ENCODE results near the gene WDFY1.
"Not testable (repeated sequence)": the region's sequence is repeated elsewhere in the genome, so short reads cannot be mapped to it uniquely, and the experiment has no call there.

Gene WDFY1

DNA sequence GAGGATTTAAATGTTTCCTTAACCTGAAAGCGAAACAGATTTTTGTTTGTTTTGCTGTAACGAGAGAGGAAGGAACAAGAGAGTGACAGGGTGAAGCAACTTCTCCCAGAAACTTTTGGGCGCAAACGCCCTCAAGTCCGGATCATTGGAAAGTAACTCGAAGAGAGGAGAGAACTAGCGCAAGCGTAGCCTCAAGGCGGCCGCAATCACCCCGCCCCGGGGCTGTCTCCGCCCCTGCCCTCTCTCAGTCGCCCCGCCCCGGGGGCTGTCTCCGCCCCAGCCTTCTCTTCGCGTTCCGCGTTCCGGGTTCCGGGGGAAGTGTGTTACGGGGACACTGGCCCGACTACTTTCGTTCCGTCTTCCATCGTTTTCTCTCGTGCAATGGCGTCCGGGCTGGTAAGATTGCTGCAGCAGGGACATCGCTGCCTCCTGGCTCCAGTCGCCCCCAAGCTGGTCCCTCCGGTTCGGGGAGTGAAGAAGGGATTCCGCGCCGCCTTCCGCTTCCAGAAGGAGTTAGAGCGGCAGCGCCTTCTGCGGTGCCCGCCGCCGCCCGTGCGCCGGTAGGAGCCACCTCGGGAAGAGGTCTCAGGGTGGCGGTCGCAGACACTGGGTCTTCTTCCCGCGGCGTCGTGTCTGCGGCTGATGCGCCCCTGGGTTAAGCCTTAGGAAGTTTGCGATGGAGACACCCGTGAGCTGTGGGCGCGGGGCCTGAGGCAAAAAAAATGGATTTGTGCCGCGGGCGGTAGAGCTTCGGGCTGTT, 12.1 kb upstream of the WDFY1 start, which contains the start of gene MRPL44:
Gene MRPL44, plus strand, starts transcription at position 372 of the 760 bp plus-strand sequence. Its CDS starts 10 bp downstream, at position 382.
- peak; percentile 95 to 96 for DNase-seq (ENCODE audit: low read depth in 2 of 2)

DNA sequence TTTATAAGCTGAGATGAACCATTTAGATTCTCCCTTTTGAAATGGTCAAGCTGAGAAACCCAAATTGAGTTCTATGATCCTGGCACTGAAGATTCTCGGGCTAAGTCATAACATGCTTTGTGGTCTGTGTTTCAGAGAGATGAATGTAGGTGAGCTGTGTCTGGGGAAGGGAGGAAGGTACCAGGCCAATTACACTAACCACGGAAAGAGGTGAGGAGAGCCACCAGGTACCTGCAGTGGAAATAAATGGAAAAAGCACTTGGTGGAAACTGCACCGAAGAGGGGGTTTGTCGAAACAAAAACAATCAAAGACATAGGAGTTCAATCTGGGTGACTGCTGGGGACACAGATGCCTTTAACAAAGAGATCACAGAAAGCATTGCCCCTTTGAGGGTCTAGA, 11.2 kb upstream of the WDFY1 start:
- DNase-seq (ENCODE audit: low read depth in 2 of 2) = no peak

DNA sequence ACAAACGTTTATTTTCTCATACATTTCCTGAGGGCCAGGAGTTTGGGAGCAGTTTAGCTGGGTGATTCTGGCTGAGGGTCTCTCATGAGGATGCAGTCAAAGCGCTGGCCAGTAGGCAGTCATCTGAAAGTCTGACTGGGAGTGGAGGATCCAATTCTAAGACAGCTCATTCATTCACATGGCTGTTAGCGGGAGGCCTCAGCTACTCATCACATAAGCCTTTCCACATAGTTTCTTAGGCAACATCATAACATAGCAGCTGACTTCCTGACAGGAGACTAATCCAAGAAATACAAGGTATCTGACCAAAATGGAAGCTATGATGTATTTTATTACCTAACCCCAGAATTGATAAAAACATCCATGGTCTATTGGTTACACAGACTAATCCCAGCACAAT, 9.3 kb upstream of the WDFY1 start:
- DNase-seq (ENCODE audit: low read depth in 2 of 2) = no peak

DNA sequence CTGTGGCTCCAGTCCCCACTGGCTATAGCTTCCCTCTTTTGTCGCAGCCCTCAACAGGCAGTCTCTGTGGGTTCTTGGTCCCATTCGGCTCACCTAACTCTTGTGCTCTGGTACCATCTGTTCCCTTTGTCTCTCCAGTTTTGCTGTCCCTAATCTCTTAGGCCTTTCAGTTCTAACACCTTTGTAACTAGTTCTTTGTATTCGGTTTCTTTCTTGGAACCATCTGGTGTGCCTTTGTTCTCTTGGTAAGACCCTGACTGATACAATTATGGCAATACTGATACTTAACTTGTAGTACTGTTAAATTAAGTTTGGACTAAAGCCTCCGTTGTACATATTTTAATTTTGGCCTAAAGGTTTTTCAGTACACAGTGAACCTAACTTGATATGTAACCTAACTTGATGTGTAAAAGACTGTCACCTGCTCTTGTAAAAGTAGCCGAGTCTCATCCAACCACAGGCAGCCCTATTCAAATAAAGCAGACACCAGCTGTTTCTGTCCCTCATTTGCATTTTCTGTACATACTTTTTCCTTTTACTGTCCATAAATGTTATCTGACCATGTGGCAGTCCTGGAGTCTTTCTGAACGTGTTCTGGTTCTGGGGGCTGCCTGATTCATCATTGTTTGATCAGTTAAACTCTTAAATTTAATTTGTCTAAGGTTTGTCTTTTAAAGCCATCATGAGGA, 7.3 kb upstream of the WDFY1 start:
- DNase-seq (ENCODE audit: low read depth in 2 of 2) = no peak

DNA sequence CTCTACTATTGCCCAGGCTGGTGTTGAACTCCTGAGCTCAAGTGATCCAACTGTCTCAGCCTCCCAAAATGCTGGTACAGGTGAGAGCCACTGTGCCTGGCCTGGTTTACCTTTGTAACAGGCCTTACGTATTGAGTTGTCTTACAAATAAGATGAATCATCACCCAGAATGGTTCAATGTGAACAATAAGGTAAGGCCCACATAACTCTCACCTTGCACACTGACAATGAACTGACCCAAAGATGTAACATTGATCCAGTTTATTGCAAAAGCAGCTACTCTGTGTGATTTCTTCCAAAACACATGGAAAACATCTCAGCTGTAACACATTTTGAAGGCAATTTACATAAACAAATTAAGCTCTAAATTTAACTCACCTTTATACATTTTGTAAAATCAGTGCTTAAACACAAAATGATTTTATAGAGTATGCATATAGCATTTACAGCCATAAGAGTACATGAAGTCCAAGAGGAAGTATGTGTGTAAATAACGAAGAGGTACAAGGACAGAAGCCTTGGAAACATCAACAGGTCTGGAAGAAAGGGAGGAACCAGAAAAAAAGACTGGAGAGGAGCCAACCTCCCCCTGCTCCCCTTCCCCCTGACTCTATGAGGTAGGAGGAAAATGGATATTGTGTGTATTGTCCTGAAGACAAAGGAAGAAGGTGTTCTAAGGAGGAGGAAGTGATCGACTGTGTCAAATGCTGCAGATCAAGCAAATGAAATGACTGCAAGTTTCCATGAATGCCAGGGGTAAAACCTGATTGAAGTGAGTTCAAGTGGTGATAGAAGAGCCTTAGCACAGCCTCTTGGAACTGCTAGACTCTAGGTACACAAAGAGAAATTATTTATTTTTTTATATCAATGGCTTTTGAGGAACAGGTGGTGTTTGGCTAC, 5.6 kb upstream of the WDFY1 start:
- DNase-seq (ENCODE audit: low read depth in 2 of 2) = no peak

DNA sequence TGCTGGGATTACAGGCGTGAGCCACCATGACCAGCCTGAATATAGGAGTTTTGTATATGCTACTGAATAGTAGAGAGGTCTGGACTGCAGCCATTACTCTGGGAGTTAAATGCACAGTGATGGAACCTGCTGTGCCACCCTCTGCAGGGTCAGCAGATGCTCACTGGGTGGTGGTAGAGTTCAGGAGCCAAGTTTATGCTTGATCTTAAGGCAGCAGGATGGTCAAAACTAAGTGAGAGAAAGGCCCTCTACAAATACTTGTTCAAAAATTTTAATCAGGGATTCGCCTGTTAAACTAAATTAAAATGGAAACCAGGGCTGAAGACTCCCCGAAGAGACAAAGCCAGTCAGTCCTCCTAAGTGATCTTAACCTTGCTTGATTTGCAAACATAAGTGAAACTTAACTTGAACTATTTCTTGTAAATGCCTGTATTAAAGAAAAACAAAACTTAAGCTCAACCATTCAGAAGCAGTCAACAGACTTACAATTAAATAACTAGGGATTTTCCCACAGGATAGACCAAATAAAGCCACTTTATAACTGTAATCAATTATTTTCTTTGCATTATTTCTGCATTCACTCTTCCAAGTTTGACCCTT, 4.2 kb upstream of the WDFY1 start:
- DNase-seq (ENCODE audit: low read depth in 2 of 2) = no peak

DNA sequence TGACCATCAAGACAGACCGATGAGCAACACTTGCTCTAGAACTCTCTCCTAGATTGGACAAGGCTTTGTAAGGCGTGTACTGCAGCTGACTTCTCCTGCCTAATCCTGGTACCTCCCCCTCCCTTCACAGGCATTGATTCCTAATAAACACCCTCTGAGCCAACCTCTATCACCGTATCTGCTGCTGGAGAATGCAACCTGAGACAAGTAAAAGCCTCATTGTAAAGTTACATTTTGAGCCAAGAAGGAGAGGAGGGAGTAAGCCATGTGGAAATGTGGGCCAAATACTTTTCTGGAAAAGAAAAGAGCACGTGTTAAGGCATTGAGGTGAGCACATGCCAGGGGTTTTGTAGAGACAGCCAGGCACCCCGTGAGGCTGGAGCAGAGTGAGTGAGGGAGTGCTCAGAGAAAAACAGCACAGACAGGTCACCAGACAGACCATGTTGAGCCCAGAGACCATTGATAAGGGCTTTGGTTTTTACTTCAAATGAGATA, 2.6 kb upstream of the WDFY1 start:
- no peak for DNase-seq (ENCODE audit: low read depth in 2 of 2)

DNA sequence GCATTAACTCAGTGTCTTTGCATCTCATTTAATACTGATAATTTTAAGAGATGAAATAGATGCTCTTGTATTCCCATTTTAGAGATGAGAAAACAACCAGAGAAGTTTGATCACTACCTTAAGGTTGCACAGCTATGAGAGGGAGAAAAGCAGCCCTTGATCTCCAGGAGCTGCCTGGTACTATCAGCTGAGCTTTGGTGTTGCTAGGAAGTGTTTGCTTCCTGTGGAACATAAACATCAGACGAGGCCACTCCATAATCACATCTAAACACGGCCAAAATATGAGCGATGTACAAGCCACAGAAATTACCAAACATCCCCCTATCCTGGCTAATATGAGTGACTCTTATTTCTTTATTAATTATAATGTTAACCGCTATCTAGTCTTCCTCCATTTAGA, 620 bp upstream of the WDFY1 start:
- DNase-seq (ENCODE audit: low read depth in 2 of 2) = no peak

DNA sequence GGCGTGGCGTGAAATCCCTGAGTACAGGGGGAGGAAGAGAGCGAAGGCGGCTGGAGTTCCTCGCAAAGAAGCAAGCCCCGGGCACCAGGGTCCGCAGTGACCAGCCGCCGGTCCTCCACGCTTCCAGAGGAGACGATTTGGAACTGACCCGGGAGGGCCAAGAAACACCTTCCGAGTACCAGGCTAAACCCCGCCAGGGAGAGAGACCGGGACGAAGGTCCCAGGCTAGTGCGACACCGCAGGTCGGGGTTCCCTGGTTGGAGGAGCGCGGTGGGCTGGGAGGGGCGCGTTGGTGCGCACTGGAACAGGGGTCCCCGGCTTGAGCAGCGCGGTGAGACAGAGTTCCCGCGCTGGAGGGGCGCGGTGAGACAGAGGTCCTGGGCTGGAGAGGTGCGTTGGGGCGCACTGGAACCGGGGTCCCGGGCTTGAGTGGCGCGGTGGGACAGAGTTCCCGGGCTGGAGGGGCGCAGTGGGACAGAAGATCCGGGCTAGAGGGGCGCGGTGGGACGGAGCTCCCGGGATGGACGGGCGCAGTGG, 901 bp downstream of the WDFY1 start:
- no peak for DNase-seq (ENCODE audit: low read depth in 2 of 2)

DNA sequence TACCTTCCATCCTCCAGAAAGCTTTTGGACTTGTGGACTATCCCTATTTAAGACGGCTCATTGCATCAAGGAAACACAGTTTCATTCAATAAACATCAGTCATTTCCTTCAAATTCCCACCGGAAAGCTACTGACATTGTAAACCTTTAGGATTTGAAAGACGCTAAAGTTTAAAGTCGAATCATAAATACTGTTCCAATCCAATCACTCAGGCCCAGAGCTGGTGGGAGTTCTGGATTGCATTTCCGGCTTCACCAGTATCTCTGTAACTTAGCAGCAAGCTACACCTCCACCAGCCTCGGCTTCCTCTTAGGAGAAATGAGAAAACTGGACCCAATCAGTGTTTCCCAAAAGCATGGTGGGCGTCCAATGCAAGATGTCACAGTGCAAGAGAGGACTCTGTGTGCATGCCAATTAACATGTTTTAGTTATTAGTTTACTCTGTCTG, 1.6 kb downstream of the WDFY1 start:
- DNase-seq (ENCODE audit: low read depth in 2 of 2) = no peak

DNA sequence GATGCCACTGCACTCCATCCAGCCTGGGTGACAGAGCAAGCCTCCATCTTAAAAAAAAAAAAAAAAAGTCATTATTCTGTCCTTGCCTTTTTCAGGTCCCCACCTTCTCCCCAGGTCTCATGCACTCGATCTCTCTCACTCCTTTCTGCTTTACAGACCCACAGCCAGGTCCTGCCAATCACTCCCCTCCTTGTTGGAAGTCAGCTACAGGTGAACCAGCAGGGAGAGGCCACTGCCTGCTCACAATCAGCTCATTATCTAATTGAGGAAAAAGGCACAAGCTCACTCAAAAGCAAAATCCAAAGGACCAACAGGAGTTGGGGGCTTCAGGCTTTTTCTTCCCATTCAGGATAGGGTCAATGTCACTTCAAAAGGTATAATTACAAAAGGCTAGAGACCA, 2.0 kb downstream of the WDFY1 start:
- DNase-seq (ENCODE audit: low read depth in 2 of 2) = no peak

DNA sequence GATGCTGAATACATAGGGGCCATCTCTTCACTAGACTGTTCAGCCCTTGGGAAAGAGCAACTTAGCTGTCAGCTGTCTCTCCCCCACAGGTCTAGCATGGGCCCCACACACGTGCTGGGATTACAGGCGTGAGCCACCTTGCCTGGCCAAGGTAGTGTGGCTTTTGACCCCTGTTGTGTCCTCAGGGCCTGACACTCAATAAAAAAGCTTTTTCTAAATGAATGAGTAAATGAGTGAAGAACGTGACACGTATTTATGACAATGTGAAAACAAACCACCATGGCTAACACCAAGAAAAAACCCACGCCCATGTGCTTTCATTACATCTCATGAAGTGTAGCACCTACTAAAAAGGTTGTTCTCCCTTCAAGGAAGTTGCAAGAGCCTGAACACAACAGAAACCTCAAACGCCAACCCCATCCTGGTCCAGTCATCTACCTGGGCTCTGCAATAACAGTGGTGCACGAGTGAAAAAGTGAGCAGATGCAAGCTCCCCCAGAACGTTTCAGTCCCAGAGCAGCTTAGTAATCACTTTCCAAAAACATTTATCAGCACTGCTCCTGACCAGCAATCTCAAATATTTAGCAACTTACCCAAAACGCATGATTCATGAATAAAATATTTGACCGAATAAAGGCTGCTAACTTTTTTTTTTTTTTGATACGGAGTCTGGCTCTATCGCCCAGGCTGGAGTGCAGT, 3.4 kb downstream of the WDFY1 start:
- DNase-seq (ENCODE audit: low read depth in 2 of 2) = no peak

DNA sequence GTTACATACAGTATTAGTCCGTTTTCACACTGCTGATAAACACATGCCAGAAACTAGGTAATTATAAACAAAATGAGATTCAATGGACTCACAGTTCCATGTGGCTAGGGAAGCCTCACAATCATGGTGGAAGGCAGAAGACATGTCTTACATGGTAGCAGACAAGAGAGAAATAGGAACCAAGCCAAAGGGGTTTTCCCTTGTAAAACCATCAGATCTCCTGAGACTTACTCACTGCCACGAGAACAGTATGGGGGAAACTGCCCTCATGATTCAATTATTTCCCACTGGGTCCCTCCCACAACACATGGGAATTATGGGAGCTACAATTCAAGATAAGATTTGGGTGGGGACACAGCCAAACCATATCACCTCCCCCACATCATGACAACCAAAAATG, 5.7 kb downstream of the WDFY1 start:
- not testable (repeated sequence) for DNase-seq (ENCODE audit: low read depth in 2 of 2)

DNA sequence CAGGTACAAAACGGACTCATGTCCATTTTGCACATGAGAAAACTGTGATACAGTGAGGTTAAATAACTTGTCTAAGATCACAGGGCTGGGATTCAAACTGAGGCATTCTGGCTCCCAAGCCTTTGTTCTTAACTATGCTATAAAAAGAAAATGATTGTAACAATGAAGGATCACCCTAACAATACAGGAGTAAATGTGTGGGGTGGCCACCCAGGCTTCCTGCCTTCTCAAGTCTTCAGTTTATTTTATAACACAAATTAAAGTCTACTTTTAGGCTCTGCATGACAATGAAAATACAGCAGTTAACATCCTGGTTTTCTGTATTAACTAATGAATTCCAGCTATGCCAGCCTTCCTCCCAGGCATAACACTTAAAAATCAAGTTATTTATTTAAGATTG, 7.6 kb downstream of the WDFY1 start:
- no peak for DNase-seq (ENCODE audit: low read depth in 2 of 2)

DNA sequence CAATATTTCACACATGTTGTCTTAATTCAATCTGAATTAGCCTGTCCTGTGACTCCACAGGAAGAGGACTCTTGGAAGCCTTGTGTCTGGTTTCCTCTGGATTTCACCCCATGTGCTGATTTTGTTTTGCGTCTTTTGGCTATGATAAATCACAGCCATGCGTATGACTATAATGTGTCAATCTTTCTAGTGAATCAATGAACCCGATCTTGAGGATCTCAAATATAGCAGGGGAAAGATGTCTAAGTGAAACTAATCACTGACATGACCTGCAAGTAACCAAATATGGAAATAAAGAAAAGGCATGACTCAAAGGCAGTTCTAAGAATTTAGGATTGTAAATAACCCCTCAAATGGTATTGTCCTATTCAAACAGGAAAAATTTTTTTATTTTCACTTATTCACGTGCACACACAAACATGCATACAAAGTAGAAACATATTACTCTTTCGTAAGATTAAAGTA, 8.2 kb downstream of the WDFY1 start:
- DNase-seq (ENCODE audit: low read depth in 2 of 2) = no peak

DNA sequence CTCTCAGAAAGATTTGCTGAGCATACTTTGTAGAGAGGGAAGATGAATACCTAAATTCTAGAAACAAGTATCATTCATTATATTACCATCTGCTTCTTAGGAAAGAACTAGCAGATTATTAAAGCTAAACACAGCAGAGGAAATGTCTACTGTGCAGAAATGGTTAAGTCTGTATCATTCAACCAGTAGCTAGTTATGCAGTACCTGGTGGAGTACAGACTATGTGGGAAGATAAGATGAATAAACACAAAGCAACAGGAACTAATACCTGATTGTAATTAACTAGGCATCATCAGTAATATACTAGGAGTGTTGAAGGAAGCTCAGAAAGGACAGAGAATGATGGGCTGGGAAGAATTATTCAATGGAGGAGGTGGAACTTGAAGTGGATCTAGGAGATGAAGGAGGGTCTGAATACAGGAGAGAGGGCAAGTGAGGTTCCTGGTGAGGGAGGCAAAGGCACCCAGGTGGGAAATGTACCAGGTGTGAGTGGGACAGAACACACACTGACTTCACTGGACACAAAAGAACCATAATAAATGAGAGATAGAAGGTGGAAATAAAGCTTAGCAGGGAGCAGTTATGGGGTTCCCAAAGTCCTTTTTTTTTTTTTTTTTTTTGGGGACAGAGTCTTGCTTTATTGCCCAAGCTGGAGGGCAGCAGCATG, 9.5 kb downstream of the WDFY1 start:
- DNase-seq (ENCODE audit: low read depth in 2 of 2) = no peak

DNA sequence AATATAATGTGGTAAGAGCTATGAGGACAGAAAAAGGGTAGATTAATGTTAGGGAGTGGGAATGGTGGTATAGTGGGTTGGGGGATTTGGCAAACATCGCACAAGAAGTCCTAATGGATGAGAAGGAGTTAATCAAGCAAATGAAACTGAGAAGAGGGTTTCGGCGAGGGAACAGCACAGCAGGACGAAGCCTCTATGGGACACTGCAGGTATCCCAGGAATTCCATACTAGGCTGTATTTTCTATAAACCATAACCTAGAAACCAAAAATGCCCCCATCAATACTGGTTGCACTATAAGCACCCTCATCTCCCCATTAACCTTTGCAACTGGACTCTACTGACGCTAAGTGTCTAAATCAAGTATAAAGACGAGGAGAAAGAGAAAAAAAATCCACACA, 10.3 kb downstream of the WDFY1 start:
- no peak for DNase-seq (ENCODE audit: low read depth in 2 of 2)

DNA sequence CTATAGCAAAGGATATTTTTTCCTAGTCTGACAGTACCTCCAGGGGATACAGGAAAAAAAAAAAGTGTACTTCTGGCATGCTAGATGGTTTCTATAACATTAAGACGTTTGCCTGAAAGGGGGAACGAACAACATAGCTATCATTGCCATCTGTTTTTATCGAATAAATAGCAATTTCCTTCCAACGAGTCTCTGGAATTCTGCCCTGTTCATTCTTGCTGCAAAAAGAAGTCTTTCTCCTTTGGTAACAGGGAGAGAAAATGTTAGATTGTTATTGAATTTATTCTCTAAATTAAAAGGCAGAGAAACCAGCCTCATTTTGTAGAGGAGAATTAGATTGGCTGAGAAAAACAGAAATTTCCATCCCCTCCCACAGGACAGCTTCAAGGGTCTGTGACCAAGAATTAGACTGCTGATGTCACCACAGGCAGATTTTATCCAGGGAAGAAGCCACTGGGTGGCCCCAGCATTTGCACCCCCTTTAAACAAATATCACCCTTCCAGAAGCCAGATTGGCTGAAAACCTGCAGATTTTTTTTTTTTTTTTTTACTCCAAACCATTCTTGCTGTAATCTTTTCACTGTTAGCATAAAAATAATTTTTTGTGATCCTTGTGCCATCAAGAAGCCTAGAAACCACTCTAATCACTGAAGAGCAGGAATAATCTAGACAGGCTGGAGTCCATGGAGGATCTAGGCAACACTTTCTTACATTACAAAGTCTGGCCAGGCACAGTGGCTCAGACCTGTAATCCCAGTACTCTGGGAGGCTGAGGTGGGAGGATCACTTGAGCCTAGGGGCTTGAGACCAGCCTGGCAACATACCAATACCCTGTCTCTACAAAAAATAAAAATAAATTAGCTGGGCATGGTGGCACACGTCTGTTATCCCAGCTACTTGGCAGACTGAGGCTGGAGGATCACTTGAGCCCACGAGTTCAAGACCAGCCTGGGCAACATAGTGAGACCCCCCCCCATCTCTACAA, 12.0 kb downstream of the WDFY1 start:
- DNase-seq (ENCODE audit: low read depth in 2 of 2) = no peak
